Stimulated activated CD4-positive, alpha-beta T cell treated with anti-CD3 and anti-CD28 coated beads, Interleukin-4, amount 100 ng/mL, for 4 hours (primary cell): Measurements from ENCODE around the gene KLF6.
A peak's percentile ranks its signal among the peaks of the same experiment; 100 is the strongest.

Experiments used
- DNase-seq, 2 experiments: peaks; one replicate each; pipeline ENCODE4 v3.0.0-alpha.2; 2020

Gene KLF6

DNA sequence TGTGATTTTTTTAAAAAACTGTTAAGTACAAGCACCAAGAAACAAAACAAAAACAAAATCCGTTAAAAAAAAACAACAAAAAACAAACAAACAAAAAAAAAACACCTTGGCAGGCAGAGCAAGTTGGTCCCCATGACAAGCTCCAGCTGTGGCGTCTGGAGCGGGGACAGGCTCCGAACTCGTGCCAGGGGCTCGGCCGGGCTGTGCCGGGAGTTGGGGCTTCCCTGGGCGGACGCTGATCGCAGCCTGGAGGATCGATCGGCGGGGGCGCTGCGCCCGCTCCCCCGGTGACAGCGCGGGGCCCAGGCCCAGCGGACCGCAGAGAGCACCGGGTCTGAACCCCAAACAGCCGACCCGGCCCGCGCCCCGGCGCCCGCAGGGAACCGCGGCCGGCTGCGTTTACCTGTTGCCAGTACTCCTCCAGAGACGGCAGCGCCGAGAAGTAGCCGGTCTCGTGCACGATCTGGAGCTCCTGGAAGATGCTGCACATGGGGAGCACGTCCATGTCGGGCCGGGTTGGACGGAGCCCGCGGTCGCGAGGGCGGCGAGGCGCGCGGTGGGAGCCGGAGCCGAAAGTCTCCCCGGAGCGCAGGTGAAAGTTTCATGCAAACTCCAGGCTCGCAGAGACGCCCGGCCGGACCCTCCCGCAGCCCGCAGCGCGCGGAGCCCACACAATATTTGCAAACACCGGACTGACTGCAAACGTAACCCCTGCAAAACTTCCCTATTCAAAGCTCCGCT is at the start of gene KLF6:
Gene KLF6 (minus strand): TSS at position 700 of the 741 bp plus-strand sequence. CDS start 195 bp downstream, at position 505.
- DNase-seq: peak; percentile 43 to 49

DNA sequence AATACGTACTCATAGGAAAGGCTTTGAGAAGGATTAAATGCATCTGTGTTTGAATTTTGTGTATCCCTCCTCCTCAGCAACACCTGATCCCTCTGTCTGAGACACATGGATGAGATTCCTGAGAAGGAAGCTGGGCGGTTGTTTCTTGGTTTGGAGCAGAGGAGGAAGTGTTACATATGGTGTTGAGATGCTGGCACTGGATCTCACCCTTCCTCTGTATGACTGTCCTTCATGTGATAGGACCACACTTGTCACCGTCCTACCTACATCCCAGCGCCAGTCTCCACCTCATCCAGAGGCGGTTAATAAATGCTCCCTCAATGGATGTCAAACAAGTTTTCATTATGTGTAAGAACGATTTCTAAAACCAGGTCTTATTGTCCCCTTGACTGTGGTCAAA is 49.4 kb upstream of the KLF6 start:
- DNase-seq: no peak

DNA sequence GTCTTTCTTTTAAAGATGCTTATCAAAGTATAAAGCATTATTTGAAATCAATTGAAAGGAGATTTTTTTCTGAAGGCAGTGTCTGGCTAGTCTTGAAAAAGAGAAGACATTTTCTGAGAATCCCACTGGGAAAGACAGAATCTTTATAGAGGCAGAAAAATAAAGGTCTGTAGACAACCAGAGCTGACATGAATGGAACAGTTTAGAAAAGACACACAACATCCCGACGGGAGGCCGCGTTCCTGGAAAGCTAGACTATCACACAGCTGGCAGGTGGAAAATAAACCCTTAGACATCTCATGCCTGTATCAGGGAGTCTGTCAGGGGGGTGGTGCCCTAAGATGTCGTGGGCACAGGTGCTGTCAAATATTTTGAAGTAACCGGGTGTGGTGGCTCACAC is 48.0 kb upstream of the KLF6 start:
- DNase-seq: no peak

DNA sequence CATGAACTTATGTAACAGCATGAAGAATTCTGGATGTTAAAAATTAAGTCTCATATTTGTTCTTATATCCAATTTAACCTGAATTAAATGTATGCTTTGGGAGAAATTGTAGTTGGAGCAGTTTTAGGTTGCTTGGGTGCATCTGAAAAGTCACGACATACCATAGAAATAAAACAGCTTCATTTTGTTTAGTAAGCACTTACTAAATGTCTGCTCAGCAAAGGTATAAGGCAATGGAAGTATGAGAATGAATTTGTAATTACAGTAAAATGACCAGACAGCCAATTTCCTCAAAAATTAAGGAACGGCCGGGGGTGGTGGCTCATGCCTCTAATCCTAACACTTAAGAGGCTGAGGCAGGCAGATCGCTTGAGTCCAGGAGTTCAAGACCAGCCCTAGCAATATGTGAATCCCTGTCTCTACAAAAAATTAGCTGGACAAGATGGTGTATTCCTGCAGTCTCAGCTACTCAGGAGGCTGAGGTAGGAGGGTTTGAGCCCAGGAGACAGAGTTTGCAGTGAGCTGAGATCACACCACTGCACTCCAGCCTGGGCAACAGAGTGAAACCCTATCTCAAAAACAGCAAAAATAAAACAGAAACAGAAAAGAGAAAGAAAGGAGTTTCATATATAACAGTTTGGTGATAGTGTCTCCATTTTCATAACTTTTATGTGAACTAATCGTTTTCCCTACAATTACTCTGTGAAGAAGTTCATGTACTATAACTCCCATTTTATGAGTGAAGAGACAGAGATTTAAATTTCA is 47.2 kb upstream of the KLF6 start:
- DNase-seq: no peak

DNA sequence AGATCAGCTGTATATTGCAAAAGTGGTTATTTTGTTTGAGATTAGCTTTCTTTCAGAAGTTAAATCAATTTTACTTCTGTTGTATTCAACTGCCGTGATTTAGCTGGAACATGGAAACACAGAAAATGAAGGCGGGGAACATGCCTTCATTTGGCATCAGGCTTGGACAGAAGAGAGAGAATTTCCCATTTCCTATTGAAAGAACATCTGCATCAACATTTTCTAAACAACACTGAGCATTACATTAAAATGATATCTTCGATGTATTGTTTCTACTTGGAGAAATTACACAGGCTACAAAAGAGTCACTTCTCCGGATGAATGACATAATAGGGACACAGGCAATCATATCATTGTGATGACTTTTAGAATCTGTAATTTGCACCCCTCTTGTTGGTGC is 46.6 kb upstream of the KLF6 start:
- no peak for DNase-seq

DNA sequence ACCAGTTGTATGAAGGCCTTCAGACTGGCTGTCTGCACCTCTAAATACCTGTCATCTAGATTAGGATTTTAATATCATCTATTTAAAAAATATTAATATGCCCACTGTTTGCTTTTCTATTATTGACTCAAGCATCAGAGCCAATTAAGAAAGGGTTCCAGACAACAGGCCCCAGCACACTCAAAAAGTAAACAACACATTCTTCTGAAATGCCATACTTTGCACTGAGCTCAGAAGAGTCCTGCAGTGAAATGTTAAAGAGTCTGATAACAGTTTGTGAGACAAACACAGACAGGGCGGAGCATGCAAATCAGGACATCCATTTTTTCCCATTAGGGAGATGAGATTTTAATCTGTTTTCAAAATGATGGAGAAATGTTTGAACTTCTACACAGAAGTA is 45.9 kb upstream of the KLF6 start:
- DNase-seq: no peak

DNA sequence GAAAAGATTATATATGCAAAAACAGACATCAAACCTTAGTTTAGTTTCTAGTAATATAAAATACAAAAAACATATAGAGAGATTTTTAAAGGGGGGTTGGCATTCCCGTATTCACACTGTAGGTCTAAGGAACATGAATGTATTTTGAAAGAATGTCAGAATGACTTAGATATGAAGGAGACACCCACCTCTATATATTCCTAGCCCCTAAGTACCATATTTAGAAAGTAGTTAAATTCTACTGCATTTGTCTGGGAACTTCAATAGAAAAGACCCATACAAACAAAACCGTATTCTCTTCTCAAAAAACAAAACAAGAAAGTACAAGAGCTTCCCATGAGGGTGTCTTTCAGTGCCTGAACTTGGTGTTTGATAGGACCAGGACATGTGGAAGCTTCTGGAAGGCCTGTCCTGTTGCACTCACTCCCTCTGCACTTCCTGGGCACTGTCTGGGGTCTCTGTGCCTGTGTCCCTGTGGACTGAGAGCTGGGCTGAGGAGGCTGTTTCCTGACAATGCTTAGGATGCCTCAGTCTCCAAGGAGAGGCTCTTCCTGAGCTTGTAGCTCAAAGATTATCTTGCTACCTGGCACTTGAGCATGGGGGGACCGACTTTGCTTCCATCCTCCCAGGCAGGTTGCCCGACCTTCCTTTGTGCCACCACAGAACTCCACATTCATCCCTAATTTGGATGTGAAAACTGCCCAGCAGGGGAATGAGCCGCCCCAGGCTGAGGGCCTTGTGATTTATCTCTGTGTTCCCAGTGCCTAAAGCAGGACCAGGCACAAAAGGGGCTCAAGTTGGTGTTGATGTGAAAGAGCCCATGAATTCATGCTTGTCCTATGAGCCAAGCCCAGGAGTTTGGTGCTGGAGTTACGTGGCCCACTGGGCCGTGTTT is 44.4 kb upstream of the KLF6 start:
- DNase-seq: no peak

DNA sequence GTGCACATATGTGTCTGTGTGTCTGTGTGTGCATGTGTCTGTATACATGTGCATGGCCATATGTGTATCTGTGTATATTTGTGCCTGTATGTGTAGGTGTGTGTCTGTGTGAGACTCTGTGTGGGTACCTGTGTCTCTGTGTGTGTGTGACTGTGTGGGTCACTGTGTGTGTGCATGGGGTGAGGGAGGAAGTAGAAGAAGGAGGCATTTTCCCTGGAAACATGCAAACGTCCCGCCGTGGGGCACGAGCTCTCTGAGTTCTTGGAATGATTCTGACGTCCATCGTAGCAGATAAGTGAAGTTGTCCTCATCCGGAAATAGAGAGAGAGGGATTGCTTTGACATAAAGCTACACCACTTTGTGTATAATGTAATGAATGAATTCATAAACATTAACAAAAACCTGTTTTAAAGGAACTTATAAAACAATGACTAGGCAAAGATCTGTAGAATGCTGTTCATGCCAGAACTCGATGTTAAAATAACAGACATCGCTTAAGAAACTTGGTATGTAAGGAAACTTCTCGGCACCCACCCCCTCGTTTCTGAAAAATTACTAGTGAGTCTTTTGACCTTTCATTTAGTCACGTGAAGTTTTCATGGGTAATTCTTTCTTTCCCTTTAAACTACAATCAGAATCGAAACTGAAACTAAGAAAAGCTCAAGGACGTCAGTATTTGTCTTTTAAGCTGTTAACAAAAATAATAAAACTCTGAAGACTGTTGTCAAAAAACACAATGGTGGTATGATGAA is 43.6 kb upstream of the KLF6 start:
- DNase-seq: peak in 1 of 2 experiments; percentile 69

DNA sequence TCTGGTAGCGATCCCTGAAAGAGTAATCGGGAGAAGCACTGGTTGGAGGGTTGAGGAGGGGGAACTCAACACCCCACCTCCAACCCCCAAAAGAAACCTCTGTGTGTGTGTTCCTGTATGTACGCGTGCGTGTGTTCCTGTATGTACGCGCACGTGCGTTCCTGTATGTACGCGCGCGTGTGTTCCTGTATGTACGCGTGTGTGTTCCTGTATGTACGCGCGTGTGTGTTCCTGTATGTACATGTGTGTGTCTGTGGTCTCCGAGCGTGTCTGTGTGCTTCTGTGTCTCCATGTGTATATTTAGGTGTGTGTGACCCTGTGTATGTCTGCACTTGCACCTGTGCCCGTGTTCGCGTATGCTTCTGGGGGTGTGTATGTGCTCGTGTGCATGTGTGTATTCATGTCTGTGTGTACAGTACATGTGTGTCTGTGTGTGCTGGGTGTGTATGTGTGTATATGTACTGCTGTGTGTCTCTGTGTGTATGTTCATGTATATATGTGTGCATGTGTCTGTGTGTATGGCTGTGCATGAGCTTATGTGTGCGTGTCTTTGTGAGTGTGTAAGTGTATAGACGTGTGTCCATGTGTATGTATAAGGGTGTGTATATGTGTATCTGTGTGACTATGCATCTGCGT is 42.9 kb upstream of the KLF6 start:
- DNase-seq: no peak

DNA sequence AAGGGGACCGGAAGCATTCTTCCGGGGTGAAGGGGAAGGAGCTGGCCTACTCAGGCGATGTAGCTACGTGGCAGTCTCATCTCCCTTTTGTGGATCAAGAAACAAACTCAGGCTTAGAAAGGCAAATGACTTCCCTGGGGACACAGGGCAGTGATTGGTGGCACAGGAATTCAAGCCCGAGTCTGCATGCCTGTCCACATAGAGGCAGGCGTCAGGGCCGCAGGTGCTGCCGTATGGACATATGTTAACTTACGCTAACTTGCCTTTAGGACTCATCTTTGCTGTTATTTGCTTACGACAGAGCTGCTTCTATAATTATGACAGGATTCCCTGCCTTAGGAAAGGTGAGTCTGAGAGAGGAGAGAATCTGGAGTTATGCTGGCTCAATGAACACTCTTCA is 42.3 kb upstream of the KLF6 start:
- DNase-seq: no peak

DNA sequence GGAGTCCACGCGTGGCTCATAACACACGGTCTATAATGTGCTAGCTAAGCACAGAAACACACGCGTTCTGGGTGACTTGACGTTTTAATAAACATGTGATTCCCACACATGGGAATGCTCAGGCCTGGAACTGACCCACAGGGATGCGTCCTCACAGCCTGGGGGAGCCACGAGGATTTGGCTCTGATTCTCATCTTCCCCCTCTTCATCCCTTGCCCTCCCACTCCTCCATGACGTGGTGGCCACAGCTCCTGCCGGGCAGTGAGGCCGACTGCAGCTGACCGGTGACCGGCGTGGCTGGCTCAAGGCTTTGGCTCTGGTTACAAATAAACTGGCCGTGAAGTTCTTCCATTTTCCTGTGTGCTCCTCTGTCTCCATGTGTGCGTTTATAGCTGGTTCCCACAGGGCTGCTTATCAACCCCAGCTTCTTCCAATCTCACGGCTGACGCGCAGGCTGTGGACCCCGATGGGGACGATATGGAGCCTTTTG is 40.9 kb upstream of the KLF6 start:
- no peak for DNase-seq

DNA sequence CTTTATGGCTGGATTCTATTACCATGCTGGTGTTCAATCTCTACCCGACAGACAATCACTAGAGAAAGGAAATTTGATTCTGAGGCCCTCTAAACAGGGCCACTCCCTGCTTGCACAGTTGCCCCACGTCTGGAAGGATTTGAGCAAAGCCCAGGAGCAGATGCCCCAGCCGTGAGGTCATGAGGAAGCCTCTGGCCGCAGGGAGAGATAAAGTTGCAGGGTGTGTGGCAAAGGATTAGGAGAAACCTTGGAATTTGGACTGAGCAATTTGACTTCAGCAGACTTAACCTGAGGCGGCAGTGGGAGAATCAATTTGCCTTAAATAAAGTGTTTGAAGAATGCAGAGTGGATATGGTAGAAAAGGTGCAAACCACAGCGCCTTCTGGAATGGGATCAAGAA is 40.2 kb upstream of the KLF6 start:
- DNase-seq: no peak

DNA sequence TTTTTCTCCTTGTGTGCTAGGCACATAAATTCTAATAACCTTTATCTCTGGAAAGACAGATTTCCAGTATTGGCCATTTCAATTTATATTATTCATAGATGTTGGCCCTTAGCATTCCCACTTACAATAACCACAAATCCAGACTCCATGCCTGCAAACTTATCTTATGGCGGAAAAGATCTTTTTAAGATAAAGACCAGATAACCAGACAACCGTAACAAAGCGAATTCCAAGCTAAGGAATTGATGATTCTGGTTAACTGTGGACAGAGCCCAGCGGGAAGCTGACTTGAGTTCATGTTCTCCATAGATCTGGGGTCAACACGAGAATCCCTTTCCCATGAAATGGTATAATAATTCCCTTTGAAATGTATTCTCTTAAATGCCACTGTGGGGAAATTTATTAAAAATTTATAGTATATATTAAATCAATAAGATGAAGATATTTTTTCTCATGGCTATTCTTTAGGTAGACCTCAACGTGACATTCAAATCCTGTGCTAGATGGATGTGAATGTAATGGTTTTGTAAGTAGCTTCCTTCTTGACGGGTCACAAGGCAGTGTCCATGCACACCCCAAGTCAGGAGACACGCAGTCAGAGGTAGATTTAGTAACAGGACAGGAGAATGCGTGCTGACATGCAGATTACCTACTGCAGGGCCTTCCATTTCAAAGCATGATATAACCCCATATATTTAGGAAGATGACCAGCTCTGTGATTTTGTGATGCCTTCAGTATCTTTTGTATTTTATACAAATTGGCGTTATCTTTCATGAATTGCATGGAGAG is 37.7 kb upstream of the KLF6 start:
- no peak for DNase-seq

DNA sequence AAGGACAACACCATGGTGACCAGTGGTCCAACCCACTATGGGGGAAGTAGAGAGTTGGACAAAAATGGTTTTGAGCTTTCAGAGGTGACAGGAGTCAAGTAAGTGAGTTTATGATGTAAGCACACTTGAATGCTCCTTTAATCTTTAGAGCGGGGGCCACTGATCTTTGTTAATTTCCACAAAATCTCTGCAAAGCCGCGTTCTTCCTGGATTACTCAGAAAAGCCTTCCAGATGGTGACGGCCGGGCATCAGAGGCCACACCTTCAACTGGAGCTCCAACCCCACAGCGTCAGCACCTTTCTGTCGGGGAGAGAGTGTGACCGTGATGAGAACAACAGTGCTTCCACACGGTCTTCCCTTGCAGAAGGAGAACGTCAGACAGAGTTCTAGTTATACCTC is 35.2 kb upstream of the KLF6 start:
- DNase-seq: no peak

DNA sequence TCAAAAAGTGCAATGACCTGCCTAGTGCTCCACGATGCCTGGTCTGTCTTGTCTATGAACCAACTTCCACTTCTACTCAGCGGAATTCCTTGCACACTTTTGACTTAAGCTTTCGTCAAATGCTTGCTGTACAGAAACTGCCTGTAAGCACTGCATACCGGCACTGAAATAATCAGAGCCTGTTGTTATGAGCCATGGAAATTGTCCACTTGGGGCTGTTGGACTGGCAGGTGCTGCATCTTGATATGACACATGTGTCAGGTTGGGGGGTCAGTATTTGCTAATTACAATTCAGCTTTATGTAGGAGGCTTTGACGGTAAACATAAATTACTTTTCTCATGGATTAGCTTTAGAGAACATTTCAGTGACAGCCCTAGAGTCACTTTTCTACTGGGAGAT is 32.0 kb upstream of the KLF6 start:
- DNase-seq: no peak

DNA sequence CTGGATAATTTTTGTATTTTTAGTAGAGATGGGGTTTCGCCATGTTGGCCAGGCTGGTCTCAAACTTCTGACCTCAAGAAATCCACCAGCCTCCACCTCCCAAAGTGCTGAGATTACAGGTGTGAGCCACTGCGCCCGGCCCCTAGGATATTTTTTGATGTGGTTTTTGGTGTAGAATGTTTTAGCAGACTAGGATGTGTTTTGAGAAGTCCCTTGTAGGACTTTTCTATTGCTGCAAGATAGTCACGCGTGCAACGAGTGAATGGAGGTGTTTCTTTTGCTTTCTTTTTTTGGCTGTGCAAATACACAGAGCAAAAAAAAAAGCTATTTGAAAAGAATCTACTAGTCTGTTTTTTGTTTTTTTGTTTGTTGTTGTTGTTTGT is 29.8 kb upstream of the KLF6 start:
- no peak for DNase-seq

DNA sequence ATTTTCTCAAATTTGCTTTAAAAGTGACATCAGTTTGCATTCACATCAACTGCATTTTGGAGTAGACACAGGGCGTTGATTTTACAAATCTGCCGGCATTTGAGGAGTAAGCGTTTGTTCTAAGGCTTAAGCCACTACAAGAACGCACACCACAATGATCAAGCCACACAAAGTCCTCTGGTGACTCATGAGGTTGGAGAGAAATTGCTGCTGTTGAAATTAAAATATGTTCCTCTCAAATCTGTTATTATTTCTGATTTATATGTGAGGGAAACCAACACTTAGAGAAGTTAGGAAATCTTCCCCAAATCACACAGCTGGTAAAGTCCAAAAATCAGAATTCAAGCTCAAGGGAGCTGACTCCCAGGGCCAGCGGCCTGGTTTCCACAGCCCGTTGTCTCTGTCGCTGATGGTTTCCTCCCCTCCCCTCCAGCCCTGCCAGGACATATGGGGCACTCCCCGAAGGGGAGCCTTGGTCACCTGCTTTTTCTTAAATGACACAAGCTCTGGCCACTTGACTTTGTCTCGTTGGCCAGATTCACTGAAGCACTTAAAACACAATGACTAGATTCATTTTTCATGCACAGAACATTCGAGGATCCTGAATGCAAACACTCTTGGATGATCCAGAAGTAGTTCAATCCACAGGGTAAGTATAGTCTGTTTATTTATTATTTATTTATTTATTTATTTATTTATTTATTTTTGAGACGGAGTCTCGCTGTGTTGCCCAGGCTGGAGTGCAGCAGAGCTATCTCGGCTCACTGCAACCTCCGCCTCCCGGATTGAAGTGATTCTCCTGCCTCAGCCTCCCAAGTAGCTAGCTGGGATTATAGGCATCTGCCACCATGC is 29.2 kb upstream of the KLF6 start:
- DNase-seq: no peak

DNA sequence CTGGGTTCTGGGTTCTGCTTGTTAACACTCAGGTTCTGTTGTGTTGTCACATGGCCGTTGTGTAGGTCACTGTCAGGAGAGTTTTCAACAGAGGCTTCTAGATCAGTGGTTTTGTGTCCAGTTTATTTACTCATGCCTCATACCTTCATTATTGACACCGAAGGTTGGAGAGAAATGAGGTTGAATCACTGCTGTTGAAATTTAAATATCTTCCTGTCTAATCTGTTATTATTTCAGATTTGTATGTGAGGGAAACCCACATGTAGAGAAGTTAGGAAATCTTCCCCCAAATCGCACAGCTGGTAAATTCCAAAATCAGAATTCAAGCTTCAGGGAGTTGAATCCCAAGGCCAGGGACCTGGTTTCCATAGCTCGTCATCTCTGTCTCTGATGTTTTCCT is 28.3 kb upstream of the KLF6 start:
- no peak for DNase-seq

DNA sequence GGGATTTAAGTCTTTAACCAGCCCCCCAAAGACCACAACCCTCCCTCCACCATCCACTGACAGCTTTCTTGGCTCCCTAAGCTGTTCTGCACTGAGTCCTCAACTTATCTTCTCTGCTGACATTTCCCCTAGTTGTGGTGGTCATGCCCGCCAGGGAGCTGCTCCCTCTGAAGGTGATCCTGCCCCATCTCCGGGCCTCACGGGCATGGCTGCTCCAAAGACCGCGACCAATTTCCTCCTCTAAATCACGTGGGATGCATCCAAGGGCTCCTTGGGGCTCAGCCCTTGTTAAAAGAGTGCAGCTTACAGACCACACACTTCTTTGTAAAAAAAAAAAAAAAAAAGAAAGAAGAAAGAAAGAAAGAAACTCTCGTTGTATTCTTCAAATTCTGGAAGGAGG is 27.1 kb upstream of the KLF6 start:
- no peak for DNase-seq

DNA sequence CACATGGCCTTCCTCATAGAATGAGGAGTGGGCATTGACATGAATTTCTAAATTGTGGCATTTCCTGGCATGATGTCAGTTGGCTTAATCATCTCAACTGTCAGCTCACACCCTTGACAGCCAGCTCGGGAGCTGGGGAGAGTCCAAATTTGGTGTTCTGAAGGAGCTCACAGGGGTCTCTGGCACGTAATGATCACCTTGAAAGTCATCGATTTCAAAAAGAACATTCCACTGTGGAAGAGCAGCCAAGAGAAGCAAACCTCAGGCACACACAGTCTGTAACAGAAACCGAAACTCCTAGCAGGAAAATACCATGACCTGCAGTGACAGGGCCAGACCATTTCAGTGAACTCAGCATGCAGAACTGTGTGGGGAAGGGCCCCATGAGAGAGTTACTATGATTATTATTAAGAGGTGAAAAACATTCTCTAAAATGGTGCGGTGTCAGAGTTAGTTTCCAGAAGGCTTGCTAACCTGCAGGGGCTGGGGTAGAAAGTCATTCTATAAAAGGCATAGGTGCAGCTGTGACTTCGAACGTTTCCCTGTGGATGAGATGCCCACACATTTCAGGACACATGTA is 26.4 kb upstream of the KLF6 start:
- peak in 1 of 2 experiments; percentile 51 for DNase-seq
